ENCODE measurements around the gene UBE2J2.
"Not testable (repeated sequence)": the region's sequence is repeated elsewhere in the genome, so short reads cannot be mapped to it uniquely, and the experiment has no call there.

The UBE2J2 gene

DNA sequence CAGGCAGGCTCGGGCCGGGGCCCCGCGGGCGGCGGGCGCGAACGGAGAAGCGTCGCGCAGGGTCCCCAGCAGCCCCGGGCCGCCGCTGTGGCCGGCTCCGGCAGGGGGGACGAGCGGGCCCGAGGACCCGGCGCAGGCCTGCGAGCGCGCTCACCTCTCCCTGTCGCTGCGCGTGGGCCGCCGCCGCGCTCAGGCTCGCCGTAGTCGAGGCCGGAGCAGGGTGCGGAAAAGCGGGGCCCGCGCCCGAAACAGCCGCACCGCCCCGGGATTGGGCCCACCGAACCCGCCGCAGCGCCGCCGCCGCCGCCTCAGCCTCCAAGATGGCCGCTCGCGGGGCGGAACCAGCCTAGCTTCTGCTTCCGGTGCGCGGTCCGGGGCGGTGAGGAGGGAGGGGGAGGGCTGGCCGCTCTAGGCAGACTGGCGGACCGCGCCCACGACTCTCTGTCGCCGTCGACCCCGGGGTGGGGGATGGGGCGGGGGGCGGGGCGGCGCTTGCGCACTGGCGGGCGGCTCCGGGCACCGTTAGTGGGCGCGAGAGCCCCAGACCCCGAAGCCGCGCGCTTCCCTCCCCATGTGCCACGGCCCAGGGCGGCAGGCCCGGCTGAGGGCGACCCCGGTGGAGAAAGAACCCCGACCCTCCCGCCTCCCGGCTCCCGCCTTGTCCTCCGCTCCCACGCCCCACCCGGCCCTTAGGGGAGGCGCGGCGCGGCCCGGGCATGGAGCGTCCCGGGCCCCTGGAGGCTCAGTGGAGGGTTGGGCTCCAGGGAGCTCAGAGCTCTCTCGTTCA, at the start of gene UBE2J2:
TSS of gene UBE2J2 (minus strand) at position 343 of the 787 bp plus-strand sequence. CDS start 5,862 bp downstream, outside the sequence.
- peak; percentile 97 for ATAC-seq

DNA sequence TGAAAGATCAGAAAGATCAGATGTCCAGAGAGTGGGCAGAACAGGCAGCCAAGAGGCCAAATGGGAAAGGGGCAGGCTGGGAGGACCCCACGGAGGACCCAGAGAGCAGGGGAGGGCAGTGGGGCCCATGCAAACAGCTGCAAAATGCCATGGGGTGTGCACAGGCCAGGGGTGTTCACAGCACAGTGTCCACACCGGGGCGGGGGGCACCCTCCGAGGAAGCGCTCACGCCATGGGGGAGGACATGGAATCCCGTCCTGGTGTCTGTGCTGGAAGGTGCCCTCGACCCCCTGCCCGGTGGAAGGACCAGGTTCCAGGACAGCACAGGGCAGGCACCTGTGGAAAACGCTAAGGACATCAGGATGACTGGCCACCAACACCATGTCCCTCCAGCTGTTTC, 49.3 kb upstream of the UBE2J2 start:
- no peak for ATAC-seq

DNA sequence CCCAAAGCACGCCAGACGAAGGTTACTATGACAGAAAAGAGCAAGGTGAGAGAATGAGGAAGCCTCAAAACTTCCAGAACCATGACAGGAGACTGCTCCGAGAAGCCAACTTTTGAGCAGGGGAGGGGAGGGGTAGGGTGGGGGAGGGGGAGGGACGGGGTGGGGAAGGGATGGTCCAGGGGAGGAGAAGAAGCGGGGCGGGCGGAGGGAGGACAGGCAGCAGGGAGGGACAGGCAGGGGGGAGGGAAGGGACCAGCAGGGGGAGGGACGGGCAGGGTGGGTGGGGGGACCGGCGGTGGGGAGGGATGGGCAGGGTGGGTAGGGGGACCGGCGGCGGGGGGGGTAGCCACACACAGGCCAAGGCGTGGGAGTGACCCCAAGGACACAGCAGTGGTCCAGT, 48.8 kb upstream of the UBE2J2 start:
- no peak for ATAC-seq

DNA sequence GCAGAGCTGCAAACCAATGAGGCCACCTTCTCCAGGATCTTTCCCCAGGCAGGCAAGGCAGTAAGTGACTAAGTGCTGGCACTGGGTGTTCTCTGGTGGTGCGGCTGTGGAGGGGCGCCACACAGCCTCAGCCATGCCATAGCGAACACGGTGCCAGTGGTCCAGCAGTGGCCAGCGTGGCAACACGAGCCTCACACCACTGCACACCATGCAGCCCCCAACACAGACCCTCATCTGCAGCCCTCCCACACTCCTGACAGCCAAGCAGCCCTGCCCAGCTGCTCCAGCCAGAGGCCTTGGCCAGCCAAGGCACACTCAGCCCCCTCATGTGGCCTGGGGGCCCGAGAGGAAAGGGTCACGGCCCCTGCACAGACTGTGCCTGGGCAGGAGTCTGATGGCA, 47.8 kb upstream of the UBE2J2 start:
- ATAC-seq = no peak

DNA sequence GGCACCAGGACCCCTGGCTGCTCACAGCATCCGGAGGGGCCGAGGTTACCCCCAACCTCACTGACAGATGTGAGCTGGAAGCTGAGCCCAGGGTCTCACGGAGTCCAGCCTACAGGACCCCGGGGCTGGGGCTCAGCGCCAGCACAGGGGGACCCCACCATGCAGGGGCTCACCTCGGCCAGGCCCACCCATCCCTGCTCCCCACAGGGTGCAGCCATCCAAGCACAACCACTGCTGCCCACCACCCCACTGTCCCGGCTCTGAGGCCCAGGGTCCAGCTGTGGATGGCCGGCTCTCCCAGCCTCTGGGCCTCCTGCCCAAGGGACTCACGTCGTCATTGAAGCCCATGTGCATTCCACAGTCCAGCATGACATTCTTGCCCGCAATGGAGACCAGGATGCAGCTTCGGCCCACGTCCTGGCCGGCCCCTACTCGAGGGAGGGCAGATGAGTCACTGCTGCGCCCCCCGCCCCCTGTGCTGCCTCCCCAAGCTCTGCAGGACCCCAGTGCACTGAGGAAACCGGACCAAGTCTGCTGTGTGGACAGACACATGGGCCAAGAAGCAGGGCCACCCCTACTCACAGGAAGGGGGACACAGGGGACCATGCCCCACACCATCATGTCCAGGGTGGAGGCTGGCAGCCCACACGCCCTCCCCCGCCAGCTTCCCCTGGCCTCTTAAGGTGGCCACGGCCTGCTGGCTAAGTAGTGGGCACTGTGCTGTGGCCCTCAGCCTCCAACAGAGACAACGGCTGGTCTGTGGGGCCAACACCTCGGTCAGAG, 47.2 kb upstream of the UBE2J2 start:
- no peak for ATAC-seq

DNA sequence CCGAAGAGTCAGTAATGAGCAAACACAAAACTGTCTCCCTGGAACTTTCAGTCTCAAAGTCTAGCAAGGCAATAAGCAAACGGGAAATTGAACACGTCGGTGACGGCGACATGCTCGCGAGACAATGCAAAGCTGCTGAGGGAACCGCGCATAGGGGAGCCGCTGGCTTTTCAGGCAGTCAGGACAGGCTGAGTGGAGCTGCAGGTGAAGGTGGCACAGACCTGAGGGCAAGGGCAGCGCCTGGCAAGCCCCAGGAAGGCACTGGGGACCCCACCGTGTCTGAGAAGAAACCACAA, 45.9 kb upstream of the UBE2J2 start:
- no peak for ATAC-seq

DNA sequence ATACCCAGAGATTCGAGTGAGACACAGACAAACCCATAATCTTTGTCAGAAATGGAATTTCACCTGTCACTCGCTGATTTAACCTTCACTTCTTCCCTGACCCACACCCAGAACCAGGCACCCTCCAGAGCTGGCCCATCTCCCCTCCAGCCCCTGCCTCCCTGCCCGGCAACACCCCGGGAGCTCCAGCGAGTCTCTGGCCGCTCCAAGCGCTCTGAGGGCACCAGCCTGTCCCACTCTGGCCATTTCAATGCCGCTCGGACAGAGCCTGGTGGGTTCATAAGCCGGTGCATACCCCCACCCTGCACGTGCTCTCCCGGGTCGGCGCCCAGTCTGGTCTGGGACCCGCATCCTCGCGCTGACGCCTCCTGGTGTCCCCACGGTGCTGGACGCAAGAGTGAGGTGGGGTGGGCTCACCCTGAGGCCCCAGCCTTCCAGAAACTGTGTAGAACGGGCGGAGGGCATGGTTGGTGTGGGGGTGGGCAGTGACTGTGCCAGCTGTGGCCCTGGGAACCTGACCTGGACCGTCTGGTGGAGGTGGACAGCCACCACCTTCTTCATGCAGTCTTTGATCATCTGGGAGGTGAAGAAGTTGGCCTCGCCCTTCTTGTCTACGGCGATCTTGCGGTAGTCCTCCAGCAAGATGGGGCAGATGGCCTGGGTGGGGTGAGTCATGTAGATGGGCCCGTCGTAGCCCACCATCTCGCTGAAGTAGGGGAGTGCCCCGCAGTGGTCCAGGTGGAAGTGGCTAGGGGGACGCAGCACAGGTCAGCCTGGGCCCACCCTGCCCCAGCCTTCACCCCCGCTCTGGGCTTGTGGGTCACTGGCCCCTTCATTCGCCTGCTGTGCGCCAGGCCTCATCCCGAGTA, 45.4 kb upstream of the UBE2J2 start:
- ATAC-seq = no peak

DNA sequence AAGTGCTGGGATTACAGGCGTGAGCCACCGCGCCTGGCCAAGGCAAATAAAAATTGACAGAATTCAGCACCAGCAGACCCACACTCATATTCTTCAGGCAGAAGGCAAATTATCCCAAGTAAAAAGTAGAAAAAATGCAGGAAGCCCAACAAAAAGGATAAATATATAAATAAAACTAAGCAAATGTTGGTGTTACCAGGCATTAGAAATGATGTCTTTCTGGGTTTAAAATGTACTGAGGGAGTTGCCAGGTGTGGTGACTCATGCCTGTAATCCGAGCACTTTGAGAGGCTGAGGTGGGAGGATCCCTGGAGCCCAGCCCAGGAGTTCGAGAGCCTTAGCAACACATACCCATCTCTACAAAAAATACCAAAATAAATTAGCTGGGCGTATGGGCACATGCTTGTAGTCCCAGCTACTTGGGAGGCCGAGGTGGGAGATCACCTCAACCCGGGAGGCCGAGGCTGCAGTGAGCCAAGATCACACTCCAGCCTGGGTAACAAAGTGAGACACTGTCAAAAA, 44.5 kb upstream of the UBE2J2 start:
- no peak for ATAC-seq

DNA sequence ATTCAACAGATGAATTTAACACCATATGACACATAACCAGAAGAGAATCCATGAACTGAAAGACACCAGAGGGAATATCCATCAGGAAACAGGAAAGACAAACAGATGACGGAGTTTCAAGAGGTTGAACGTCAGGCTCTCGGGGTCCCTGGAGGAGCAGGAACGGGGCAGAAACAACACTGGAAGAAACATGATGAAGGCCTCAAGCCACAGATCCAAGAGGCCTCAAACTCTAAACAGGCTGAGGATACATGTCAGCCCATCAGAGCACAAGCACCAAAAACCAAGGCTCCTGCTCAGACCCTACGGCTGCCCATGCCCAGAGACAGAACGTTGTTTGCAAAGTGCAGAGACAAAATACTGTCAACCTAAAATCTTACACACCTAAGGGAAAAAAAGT, 43.8 kb upstream of the UBE2J2 start:
- no peak for ATAC-seq

DNA sequence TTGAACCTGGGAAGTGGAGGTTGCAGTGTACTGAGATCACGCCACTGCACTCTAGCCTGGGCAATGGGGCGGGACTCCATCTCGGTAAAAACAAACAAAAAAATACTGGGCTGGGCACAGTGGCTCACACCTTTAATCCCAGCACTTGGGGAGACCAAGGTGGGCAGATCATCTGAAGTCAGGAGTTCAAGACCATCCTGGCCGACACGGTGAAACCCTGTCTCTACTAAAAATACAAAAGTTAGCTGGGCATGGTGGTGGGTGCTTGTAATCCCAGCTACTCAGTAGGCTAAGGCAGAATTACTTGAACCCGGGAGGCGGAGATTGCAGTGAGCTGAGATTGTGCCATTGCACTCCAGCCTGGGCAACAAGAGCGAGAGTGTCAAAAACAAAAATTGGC, 42.5 kb upstream of the UBE2J2 start:
- not testable (repeated sequence) for ATAC-seq

DNA sequence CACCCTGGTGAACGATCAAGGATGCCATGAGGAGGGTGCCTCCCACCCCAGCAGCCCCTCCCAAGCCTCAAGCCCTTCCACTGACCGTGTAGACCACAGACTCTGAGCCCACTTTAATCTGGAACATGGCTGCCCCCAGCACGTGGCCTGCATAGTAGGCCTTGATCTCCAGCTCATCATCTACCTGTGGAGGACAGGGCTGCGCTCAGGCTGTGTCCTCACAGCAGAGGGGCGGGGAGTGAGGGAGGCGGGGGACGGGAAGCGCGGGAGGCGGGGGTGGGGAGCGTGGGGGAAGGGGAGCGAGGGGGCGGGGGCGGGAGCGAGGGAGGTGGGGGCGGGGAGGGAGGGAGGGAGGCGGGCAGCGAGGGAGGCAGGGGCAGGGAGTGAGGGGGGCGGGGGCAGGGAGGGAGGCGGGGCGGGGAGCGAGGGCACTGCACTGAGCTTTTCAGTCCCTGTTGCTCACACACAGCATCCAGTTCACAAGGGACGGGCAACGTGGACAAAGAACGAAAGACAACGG, 41.8 kb upstream of the UBE2J2 start:
- no peak for ATAC-seq

DNA sequence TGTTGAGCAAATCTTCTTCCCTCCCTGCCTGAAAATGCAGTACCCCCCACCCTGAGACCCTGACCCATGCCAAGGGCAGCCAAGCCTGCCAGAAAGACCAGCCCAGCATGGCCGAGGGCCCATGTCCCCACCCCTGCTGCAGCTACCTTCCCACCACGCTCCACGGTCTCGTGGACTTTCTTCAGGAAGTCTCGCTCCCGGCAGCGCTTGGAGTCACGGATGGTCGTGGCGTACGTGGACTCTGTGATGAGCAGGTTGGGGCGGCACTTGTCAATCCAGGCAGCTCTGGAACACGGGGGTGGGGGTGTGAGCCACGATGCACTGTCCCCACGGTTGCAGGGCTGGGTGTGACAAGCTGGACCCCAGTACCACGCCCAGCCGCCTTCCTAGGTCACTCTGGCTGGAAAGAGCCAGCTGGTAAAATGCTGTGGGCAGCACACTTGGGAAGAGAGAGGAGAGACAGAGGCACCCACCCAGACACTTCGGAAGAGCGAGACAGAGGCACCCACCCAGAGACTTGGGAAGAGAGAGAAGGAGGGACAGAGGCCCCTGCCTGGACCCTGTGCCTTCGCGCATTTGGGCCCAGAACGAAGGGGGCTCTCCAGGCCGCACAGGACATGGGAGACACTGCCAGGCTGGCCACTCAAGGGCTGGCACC, 41.2 kb upstream of the UBE2J2 start:
- no peak for ATAC-seq

DNA sequence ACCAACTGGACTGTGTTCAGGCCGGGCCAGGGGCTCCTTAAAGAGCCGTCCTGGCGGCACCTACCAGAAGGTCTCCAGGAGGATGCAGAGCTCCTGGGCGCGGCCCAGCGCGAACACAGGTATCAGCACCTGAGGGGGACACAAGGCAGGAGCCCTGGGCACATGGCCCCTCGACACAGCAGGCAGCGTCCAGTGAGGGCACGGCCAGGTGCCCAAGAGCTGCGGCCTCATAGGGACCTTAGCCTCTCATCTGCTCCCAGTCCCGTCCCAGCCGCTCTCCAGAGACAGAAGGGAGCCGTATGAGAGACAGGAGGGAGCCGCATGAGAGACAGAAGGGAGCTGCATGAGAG, 40.6 kb upstream of the UBE2J2 start:
- ATAC-seq = no peak

DNA sequence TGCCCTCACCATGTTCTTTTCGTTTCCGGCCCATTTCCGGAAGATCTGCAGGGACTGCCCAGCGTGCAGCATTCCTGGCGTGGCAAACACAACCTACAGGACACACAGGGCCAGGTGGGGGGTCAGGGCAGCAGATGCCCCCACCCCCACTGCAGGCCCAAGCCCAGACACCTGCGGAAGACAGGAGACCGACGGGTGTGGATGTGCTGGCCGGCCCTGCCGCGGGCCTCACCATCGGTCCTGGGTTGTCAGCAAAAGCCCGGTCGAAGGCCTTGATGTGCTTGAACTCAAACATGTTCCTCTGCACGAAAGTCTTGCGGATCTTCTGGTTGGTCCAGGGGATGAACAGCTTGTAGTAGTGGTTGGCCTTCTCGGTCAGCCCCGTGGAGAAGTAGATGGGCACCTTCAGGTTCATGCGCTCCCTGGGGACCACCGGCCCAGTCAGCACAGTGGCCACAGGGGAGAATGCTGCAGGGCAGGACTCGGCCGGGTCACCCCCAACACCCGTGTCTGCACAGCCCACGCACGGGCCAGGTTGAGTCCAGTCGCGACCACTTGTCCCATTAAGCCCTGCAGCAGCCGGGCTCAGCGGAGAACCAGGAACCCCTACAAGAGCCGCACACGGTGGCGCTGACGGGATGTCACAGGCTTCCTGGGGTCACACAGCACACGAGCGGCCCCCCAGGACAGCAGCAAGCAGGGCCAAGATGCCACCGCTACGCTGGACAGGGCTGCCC, 40.0 kb upstream of the UBE2J2 start:
- no peak for ATAC-seq

DNA sequence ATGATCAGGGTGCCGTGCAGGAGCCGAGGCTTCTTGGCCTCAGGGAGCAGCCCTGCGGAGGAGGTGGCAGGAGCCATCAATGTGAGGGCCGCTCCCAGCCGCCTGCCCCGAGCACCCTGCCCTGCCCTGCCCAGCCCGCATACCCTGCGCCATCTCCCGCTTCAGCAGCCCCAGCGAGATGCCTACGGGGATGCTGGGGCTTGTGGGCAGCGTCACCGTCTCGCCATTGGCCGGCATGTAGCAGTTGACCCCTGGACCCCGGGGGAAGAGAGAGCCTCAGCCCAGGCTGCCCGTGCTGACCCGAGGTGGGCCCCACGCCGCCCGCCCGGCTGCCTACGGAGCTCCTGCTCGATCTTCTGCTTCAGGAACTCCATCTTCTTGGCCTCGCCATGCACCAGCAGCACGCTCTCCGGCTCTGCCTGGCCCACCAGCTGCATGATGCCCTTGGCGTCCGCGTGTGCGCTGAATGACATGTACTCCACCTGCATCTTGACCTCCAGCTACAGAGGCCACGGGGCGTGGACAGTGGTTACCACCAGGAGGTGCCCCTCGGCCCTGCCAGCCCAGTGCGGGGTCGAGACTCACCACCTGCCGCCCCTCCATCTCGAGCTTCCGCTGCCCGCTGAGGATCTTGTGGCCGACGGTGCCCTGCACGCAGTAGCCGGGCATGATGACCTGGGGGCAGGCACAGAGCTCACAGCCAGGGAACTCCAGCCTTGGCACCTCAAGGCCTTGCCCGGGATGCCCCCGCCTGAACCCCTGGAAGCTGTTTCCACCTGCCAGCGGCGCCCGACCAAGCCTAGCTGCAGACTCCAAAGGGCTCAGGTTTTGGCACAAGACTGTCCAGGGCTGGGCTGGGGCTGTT, 39.0 kb upstream of the UBE2J2 start:
- no peak for ATAC-seq

DNA sequence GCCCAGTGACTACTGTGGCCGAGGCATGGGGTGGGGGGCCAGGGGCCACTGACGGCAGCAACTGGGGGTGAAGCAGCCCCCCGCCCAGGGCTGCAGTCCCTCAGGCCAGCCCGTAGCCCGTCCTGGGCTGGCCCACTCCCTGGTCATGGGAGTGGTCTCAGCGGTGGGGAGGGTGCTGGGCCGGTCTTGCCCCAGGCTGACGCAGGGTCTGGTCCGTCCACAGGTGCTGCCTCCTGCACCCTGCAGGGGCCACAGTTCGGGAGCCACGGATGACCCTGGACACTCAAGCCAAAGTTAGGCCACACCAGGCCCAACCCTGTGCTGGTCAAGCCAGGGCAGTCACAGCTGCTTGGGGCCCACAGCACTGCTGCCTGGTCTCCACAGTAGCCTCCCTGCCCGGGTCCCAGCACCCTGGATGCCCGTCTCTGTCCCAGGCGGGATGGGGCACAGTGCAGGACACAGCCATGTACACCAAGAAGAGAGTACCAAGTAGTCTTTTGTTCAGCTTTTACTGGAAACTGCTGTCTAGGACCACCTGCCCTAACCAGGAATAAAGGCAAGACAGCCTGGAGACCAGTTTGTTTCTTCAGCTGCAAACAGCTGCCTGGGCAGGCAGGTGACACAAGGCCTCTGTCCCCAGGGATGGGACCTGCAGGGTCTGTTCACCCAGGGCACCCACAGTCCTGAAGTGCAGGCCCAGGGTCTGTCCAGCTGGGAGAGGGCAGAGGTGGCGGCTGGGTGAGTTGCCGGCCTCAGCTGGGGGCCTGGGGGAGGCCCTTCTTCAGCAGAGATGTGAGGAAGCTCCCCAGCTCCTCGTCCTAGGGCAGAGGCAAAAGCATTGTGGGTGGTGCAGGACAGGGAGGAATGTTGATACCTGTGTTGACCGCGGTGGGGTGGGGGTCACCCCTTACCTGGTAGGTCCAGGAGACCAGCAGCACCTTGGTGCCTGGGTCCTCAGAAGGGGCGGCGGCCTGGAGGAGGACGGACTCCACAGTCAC, 37.8 kb upstream of the UBE2J2 start:
- no peak for ATAC-seq

DNA sequence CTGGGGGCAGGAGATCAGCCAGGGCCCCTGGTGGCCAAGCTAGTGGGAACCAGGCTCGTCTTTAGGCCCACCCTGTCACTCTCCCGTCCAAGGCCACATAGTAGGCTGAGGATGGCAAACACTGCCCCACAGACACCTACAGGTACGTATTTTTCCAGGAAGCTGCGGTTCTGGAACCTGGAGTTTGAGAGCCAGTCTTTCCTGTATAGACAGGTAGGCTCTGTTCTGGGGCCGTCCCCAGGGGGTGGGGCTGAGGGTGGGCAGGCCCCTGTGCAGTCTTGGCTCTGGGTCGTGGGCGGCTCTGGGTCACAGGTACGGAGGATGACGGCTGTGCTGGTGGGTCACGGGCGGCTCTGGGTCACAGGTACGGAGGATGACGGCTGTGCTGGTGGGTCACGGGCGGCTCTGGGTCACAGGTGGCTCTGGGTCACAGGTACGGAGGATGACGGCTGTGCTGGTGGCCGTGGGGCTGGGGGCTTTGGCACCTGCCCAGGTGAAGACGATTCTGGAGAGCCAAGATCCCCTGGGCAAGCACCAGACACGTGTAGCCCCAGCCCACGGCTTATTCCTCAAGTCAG, 36.9 kb upstream of the UBE2J2 start:
- no peak for ATAC-seq

DNA sequence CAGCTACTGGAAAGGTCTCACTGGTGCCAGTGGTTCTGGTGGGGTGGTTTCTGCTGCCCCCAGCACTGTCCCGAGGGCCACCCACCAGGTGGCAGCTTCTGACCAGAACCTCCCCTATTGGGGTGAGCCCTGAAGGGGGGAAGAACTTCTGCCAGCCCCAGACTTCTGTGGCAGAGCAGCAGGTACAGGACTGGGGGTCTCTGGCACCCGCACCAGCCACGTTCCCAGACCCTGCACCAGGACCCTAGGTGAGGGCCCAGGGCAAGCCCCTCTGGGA, 36.4 kb upstream of the UBE2J2 start:
- no peak for ATAC-seq
